Measurements from ENCODE around the gene CX3CR1. TPM values are rescaled to one million over a fixed set of nuclear protein-coding genes. Genes with fewer than 3 reads are reported as not detected.

Gene CX3CR1
- total and polyA plus RNA-seq, 9 of the 15 experiments (the other 6 are each of a cell fraction or from before 2014, with no cell fraction given), result 0.03 to 0.21 TPM; not detected in 7

DNA sequence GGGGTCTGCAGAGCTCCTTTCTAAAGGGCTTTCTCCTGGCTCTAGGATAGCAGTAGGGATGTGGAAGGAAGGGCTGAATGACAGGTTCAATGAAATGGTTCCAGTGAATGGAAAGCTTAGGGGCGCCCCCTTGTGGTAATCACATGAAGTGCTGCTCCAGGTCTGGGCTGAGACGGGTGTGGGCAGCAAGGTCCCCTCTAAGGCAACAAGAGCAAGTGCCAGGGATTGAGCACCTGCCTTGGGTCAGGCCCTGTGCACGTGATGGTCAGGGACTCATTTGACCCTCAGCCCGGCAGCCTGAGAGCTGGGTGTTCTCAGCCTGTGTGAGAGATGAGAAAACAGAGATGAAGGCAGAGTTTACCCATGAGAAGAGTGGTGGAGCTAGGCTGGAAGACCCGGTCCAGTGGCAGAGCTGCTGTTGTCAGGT lies 12.1 kb upstream of the CX3CR1 start (continued):
- TF ChIP-seq HLTF (IDR thresholded peaks at IDR 0.05), result no peak
- TF ChIP-seq, protein P1, sequence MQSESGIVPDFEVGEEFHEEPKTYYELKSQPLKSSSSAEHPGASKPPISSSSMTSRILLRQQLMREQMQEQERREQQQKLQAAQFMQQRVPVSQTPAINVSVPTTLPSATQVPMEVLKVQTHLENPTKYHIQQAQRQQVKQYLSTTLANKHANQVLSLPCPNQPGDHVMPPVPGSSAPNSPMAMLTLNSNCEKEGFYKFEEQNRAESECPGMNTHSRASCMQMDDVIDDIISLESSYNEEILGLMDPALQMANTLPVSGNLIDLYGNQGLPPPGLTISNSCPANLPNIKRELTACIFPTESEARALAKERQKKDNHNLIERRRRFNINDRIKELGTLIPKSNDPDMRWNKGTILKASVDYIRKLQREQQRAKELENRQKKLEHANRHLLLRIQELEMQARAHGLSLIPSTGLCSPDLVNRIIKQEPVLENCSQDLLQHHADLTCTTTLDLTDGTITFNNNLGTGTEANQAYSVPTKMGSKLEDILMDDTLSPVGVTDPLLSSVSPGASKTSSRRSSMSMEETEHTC (IDR thresholded peaks at IDR 0.05), result no peak
- TF ChIP-seq NR3C1 (CRISPR knock-in tag; IDR thresholded peaks at IDR 0.05), result no peak
- TF ChIP-seq, protein P2, sequence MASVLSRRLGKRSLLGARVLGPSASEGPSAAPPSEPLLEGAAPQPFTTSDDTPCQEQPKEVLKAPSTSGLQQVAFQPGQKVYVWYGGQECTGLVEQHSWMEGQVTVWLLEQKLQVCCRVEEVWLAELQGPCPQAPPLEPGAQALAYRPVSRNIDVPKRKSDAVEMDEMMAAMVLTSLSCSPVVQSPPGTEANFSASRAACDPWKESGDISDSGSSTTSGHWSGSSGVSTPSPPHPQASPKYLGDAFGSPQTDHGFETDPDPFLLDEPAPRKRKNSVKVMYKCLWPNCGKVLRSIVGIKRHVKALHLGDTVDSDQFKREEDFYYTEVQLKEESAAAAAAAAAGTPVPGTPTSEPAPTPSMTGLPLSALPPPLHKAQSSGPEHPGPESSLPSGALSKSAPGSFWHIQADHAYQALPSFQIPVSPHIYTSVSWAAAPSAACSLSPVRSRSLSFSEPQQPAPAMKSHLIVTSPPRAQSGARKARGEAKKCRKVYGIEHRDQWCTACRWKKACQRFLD (CRISPR knock-in tag; IDR thresholded peaks at IDR 0.05), result no peak
- no peak for TF ChIP-seq ZNF224 (CRISPR knock-in tag; IDR thresholded peaks at IDR 0.05)
- no peak for TF ChIP-seq PHF8 (IDR thresholded peaks at IDR 0.05; ENCODE audit: borderline replicate concordance, low read length)
- TF ChIP-seq, protein P3, sequence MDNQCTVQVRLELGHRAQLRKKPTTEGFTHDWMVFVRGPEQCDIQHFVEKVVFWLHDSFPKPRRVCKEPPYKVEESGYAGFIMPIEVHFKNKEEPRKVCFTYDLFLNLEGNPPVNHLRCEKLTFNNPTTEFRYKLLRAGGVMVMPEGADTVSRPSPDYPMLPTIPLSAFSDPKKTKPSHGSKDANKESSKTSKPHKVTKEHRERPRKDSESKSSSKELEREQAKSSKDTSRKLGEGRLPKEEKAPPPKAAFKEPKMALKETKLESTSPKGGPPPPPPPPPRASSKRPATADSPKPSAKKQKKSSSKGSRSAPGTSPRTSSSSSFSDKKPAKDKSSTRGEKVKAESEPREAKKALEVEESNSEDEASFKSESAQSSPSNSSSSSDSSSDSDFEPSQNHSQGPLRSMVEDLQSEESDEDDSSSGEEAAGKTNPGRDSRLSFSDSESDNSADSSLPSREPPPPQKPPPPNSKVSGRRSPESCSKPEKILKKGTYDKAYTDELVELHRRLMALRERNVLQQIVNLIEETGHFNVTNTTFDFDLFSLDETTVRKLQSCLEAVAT (IDR thresholded peaks at IDR 0.05), result no peak
- no peak for TF ChIP-seq FOXP1 (CRISPR knock-in tag; IDR thresholded peaks at IDR 0.05)
- TF ChIP-seq RBM15 (IDR thresholded peaks at IDR 0.05; ENCODE audit: insufficient read depth, low read length), result no peak
- no peak for TF ChIP-seq ZNF143 (CRISPR knock-in tag; IDR thresholded peaks at IDR 0.05)
- TF ChIP-seq NR4A1 (CRISPR knock-in tag; IDR thresholded peaks at IDR 0.05), result no peak
- TF ChIP-seq NR4A1 (tag; IDR thresholded peaks at IDR 0.05), result 0 out of 2 replicates have a peak, but pooled peaks have one; percentile 9
- TF ChIP-seq XRCC3 (IDR thresholded peaks at IDR 0.05), result no peak
- TF ChIP-seq SMAD2 (IDR thresholded peaks at IDR 0.05; ENCODE audit: low read depth, low read length), result no peak
- TF ChIP-seq CCNT2 (IDR thresholded peaks at IDR 0.05; ENCODE audit: borderline replicate concordance, extremely low read depth, insufficient read length, low read depth, low read length), result no peak
